OCI-M1 (cell line): ENCODE data around the gene INVS.
"Not testable (repeated sequence)": the region's sequence is repeated elsewhere in the genome, so short reads cannot be mapped to it uniquely, and the experiment has no call there.

Experiments
- DNase-seq: peaks from one replicate; lab custom pipeline; 2025; lab: John Stamatoyannopoulos, UW

The INVS gene

GRCh38 chr9:100098887-100099721, at the start of gene INVS, which contains the start of gene ERP44:
Gene INVS, plus strand, starts transcription at chr9:100099243. Its CDS starts 5,279 bp downstream, at chr9:100104522.
Gene ERP44, minus strand, starts transcription at chr9:100099000. Its CDS starts 160 bp downstream, at chr9:100098840.
- peak; percentile 99 for DNase-seq

- DNase-seq = no peak
Observed at GRCh38 chr9:100049551-100049950, 49.5 kb upstream of the INVS start.

GRCh38 chr9:100052375-100052774, 46.7 kb upstream of the INVS start:
- DNase-seq = no peak

- no peak for DNase-seq
Observed at GRCh38 chr9:100056561-100056960, 42.5 kb upstream of the INVS start.

GRCh38 chr9:100057624-100058023, 41.4 kb upstream of the INVS start:
- no peak for DNase-seq

GRCh38 chr9:100058699-100059579, 40.1 kb upstream of the INVS start:
- no peak for DNase-seq

GRCh38 chr9:100062683-100063082, 36.4 kb upstream of the INVS start:
- DNase-seq = not testable (repeated sequence)

- no peak for DNase-seq
Observed at GRCh38 chr9:100063185-100063584, 35.9 kb upstream of the INVS start.

GRCh38 chr9:100064872-100065581, 34.0 kb upstream of the INVS start:
- DNase-seq = no peak

GRCh38 chr9:100066539-100066938, 32.5 kb upstream of the INVS start:
- DNase-seq = peak; percentile 85

- not testable (repeated sequence) for DNase-seq
Observed at GRCh38 chr9:100067990-100068389, 31.1 kb upstream of the INVS start.

GRCh38 chr9:100069068-100069467, 30.0 kb upstream of the INVS start:
- not testable (repeated sequence) for DNase-seq

GRCh38 chr9:100070104-100071041, 28.7 kb upstream of the INVS start:
- DNase-seq = peak; percentile 70

- DNase-seq = no peak
Observed at GRCh38 chr9:100071271-100071670, 27.8 kb upstream of the INVS start.

GRCh38 chr9:100072805-100073204, 26.2 kb upstream of the INVS start:
- DNase-seq = no peak

- DNase-seq = peak; percentile 27
Observed at GRCh38 chr9:100074093-100074492, 24.9 kb upstream of the INVS start.

- DNase-seq = no peak
Observed at GRCh38 chr9:100074989-100075388, 24.1 kb upstream of the INVS start.

- DNase-seq = not testable (repeated sequence)
Observed at GRCh38 chr9:100076256-100076655, 22.8 kb upstream of the INVS start.

- DNase-seq = no peak
Observed at GRCh38 chr9:100082782-100083181, 16.3 kb upstream of the INVS start.

- DNase-seq = peak; percentile 70
Observed at GRCh38 chr9:100083448-100084127, 15.5 kb upstream of the INVS start.
